Mesothelial cell of epicardium (in vitro differentiated cells): ENCODE results near the gene CRYBG1. TPM values are rescaled to one million over a fixed set of nuclear protein-coding genes. Genes with fewer than 3 reads are reported as not detected.

Experiments used
- DNase-seq, 2 experiments: peaks; one replicate each; pipeline ENCODE4 v3.0.0; 2021; ENCODE audit warnings: low spot score in 2 of 2; ENCODE audit not compliant: unreplicated experiment in 2 of 2
- H3K27ac Mint-ChIP-seq: 2 replicates; pipeline ENCODE4 v1.8.0; 2021; ENCODE audit warnings: mixed read lengths
- H3K27me3 Mint-ChIP-seq: 2 replicates; pipeline ENCODE4 v1.8.0; 2021; ENCODE audit warnings: low read depth, mixed read lengths
- H3K36me3 Mint-ChIP-seq: 2 replicates; pipeline ENCODE4 v1.8.0; 2021; ENCODE audit warnings: mixed read lengths
- H3K4me1 Mint-ChIP-seq: 2 replicates; pipeline ENCODE4 v1.8.0; 2021; ENCODE audit warnings: mixed read lengths
- H3K4me3 Mint-ChIP-seq: 2 replicates; pipeline ENCODE4 v1.8.0; 2021; ENCODE audit warnings: mild to moderate bottlenecking, moderate library complexity, mixed read lengths
- H3K9me3 Mint-ChIP-seq: 2 replicates; pipeline ENCODE4 v1.8.0; 2021; ENCODE audit warnings: mixed read lengths
- CTCF ChIP-seq: fragments of 200-600 bp; sonication (generic); IDR thresholded peaks from one replicate; pipeline ENCODE4 v1.5.0; 2021; ENCODE audit warnings: antibody characterized with exemption; ENCODE audit not compliant: unreplicated experiment
- total RNA-seq: library from RNA; stranded (reverse); gene quantifications from 3 replicates; pipeline ENCODE4 v1.2.1, GENCODE V29; 2021

The CRYBG1 gene
- total RNA-seq, 1 donor from 2014 or later: 0.74 TPM

- no peak for DNase-seq
- TF ChIP-seq CTCF: no peak
- Mint-ChIP-seq H3K27me3 (no peaks in the 10 kb centered on the region), H3K36me3 (peaks cover 19% of the 10 kb centered on the region), H3K9me3 (no peaks in the 10 kb centered on the region), H3K4me3 (no peak overlapping the region), H3K27ac (no peak overlapping the region), H3K4me1 (no peaks in the 10 kb centered on the region)
Measured at GRCh38 chr6:106611030-106611429, 250.5 kb downstream of the CRYBG1 start.

GRCh38 chr6:106612671-106613416 lies 252.3 kb downstream of the CRYBG1 start:
- H3K4me3 Mint-ChIP-seq: no peak overlapping the region
- peaks cover 11% of the 10 kb centered on the region for H3K36me3 Mint-ChIP-seq
- no peak for TF ChIP-seq CTCF

GRCh38 chr6:106613590-106613989 lies 253.1 kb downstream of the CRYBG1 start:
- DNase-seq: no peak
- H3K27ac Mint-ChIP-seq: no peak overlapping the region
- no peaks in the 10 kb centered on the region for H3K4me1 Mint-ChIP-seq
- H3K9me3 Mint-ChIP-seq: no peaks in the 10 kb centered on the region
- H3K4me3 Mint-ChIP-seq: no peak overlapping the region
- TF ChIP-seq CTCF: no peak
- no peaks in the 10 kb centered on the region for H3K27me3 Mint-ChIP-seq
- peaks cover 7% of the 10 kb centered on the region for H3K36me3 Mint-ChIP-seq

More at GRCh38 chr6:106612671-106613416, 252.3 kb downstream of the CRYBG1 start:
- H3K4me1 Mint-ChIP-seq: no peaks in the 10 kb centered on the region
- no peaks in the 10 kb centered on the region for H3K9me3 Mint-ChIP-seq
- no peak for DNase-seq
- H3K27me3 Mint-ChIP-seq: no peaks in the 10 kb centered on the region
- H3K27ac Mint-ChIP-seq: no peak overlapping the region

GRCh38 chr6:106614166-106614565 lies 253.6 kb downstream of the CRYBG1 start:
- Mint-ChIP-seq H3K4me3 (no peak overlapping the region), H3K4me1 (no peaks in the 10 kb centered on the region), H3K27ac (no peak overlapping the region), H3K9me3 (no peaks in the 10 kb centered on the region), H3K27me3 (no peaks in the 10 kb centered on the region), H3K36me3 (peaks cover 7% of the 10 kb centered on the region)
- no peak for TF ChIP-seq CTCF
- no peak for DNase-seq

- Mint-ChIP-seq H3K4me1 (no peaks in the 10 kb centered on the region), H3K27ac (no peak overlapping the region), H3K9me3 (no peaks in the 10 kb centered on the region)
Measured at GRCh38 chr6:106614592-106615257, 254.2 kb downstream of the CRYBG1 start.

More at GRCh38 chr6:106614592-106615257, 254.2 kb downstream of the CRYBG1 start:
- H3K4me3 Mint-ChIP-seq: no peak overlapping the region
- peaks cover 7% of the 10 kb centered on the region for H3K36me3 Mint-ChIP-seq
- no peak for DNase-seq
- no peaks in the 10 kb centered on the region for H3K27me3 Mint-ChIP-seq
- TF ChIP-seq CTCF: no peak
